Measurements from ENCODE around the gene ASIC4.

GRCh38 chr2:219475697-219476651 is 38.3 kb upstream of the ASIC4 start:
- peak; percentile 89 for TF ChIP-seq CTCF (conservative IDR thresholded peaks at IDR 0.05; ENCODE audit: low read length)
- TF ChIP-seq EZH2phosphoT487 (IDR thresholded peaks at IDR 0.05; ENCODE audit: borderline replicate concordance, low read depth, low read length) = no peak

All from OCI-LY7 (cell line).